Muscle of leg (tissue), 9 donors: ENCODE data around the gene CALM1. TPM values are rescaled to one million over a fixed set of nuclear protein-coding genes. Genes with fewer than 3 reads are reported as not detected.

Experiments
- polyA plus RNA-seq, 8 donors: library from polyadenylated mRNA; unstranded; fragments of 120-200 nt; gene quantifications; one replicate each; pipeline versions ENCODE4 v1.2.1 to v1.2.3, GENCODE V29; 2013; ENCODE audit warnings: inconsistent platforms in 1 of 8, low replicate concordance in 1 of 8; ENCODE audit not compliant: insufficient read length in 8 of 8, insufficient read depth in 1 of 8
- total RNA-seq: library from RNA; stranded (reverse); fragments of 120-200 nt; gene quantifications from one replicate; pipeline ENCODE4 v1.2.4, GENCODE V29; 2013

Gene CALM1
- total and polyA plus RNA-seq, 9 donors, result 184 to 317 (median 235) TPM

Other genes starting within 250 kb of the CALM1 start
- gene PSMC1, start 140.5 kb upstream of the CALM1 start, total RNA-seq, result 146 TPM
- gene PSMC1, start 140.5 kb upstream of the CALM1 start, polyA plus RNA-seq, result 100 to 1,000 TPM in 7 of 8 donors, 10 to 100 TPM in 1; 88.5 to 112 (median 106) TPM
- gene NRDE2, start 65.1 kb upstream of the CALM1 start, total RNA-seq, result 9.6 TPM
- 10 to 100 TPM in 2 of 8 donors, 1 to 10 TPM in 6; 7.5 to 10.9 (median 8.7) TPM for gene NRDE2, start 65.1 kb upstream of the CALM1 start, polyA plus RNA-seq